ENCODE data around the gene DNAL1.

DNAL1 gene

DNA sequence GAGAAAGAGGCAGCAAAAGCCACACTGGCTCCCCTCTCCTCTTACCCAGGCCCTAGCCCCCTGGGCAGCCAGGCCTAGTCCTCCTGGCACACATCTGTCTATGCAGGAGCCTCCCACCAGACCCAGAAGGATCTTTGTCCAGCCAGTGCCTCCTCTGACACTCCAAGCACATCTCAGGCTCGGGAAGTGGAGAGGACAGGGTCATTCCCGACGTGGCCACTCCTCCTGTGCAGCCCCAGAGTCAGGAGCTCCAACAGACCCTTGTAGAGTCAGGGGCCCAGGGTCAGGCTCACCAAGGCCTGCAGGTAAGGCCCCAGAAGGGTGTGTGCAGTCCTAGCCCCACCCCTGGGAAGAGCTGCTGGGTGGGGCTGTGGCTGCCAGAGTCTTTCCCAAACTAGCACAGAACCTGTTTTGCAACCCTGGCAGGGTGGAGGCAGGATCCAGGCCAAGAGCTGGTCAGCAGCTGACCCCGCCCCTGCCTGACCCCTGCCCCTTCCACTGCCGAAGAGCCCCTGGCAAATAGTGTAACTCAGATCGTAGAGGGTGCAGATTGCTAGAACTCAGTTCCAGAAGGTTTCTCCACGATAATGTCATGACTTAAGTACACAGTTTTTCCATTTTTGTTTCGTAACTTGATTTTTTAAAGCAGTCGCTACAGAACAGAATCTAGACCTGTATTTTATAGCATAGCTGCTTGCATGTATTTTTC lies 96.0 kb downstream of the DNAL1 start:
- FAIRE-seq (no peak), DNase-seq (ENCODE audit: insufficient read length, low spot score) (no peak)
- TF ChIP-seq POLR2A (IDR thresholded peaks at IDR 0.05; ENCODE audit: low read depth, low read length) (no peak), PAX5 (IDR thresholded peaks at IDR 0.05; ENCODE audit: insufficient read depth, low read length, severe bottlenecking) (no peak), POLR2AphosphoS5 (IDR thresholded peaks at IDR 0.05; ENCODE audit: low read depth, low read length) (no peak), TAF1 (IDR thresholded peaks at IDR 0.05; ENCODE audit: low read depth, low read length) (no peak), SPI1 (IDR thresholded peaks at IDR 0.05; ENCODE audit: low read depth, low read length) (no peak), POU2F2 (IDR thresholded peaks at IDR 0.05; ENCODE audit: low read depth, low read length) (no peak)

- no peak for TF ChIP-seq TAF1 (IDR thresholded peaks at IDR 0.05; ENCODE audit: low read depth, low read length)
- TF ChIP-seq POLR2A (IDR thresholded peaks at IDR 0.05; ENCODE audit: low read depth, low read length): no peak
- no peak for TF ChIP-seq SPI1 (IDR thresholded peaks at IDR 0.05; ENCODE audit: low read depth, low read length)
- no peak for TF ChIP-seq PAX5 (IDR thresholded peaks at IDR 0.05; ENCODE audit: insufficient read depth, low read length, severe bottlenecking)
- no peak for TF ChIP-seq POLR2AphosphoS5 (IDR thresholded peaks at IDR 0.05; ENCODE audit: low read depth, low read length)
- TF ChIP-seq POU2F2 (IDR thresholded peaks at IDR 0.05; ENCODE audit: low read depth, low read length): no peak
- FAIRE-seq (peak; percentile 80), DNase-seq (ENCODE audit: insufficient read length, low spot score) (peak; percentile 82)
Observed at GRCh38 chr14:73741386-73741875, 96.6 kb downstream of the DNAL1 start.

GRCh38 chr14:73741876-73742519 lies 97.2 kb downstream of the DNAL1 start:
- FAIRE-seq (peak; percentile 84), DNase-seq (ENCODE audit: insufficient read length, low spot score) (no peak)
- TF ChIP-seq PAX5 (IDR thresholded peaks at IDR 0.05; ENCODE audit: insufficient read depth, low read length, severe bottlenecking): no peak
- TF ChIP-seq POLR2A (IDR thresholded peaks at IDR 0.05; ENCODE audit: low read depth, low read length): no peak
- no peak for TF ChIP-seq SPI1 (IDR thresholded peaks at IDR 0.05; ENCODE audit: low read depth, low read length)
- TF ChIP-seq TAF1 (IDR thresholded peaks at IDR 0.05; ENCODE audit: low read depth, low read length): no peak
- no peak for TF ChIP-seq POU2F2 (IDR thresholded peaks at IDR 0.05; ENCODE audit: low read depth, low read length)
- TF ChIP-seq POLR2AphosphoS5 (IDR thresholded peaks at IDR 0.05; ENCODE audit: low read depth, low read length): peak; percentile 73

- DNase-seq (ENCODE audit: insufficient read length, low spot score) (no peak), FAIRE-seq (peak; percentile 73)
- no peak for TF ChIP-seq TAF1 (IDR thresholded peaks at IDR 0.05; ENCODE audit: low read depth, low read length)
- no peak for TF ChIP-seq PAX5 (IDR thresholded peaks at IDR 0.05; ENCODE audit: insufficient read depth, low read length, severe bottlenecking)
- no peak for TF ChIP-seq SPI1 (IDR thresholded peaks at IDR 0.05; ENCODE audit: low read depth, low read length)
- TF ChIP-seq POLR2AphosphoS5 (IDR thresholded peaks at IDR 0.05; ENCODE audit: low read depth, low read length): no peak
- no peak for TF ChIP-seq POLR2A (IDR thresholded peaks at IDR 0.05; ENCODE audit: low read depth, low read length)
- no peak for TF ChIP-seq POU2F2 (IDR thresholded peaks at IDR 0.05; ENCODE audit: low read depth, low read length)
Observed at GRCh38 chr14:73742520-73743238, 97.9 kb downstream of the DNAL1 start.

- peak; percentile 95 for FAIRE-seq
- peak; percentile 56 for DNase-seq (ENCODE audit: insufficient read length, low spot score)
- TF ChIP-seq POU2F2 (IDR thresholded peaks at IDR 0.05; ENCODE audit: low read depth, low read length): no peak
- peak; percentile 64 for TF ChIP-seq SPI1 (IDR thresholded peaks at IDR 0.05; ENCODE audit: low read depth, low read length)
- no peak for TF ChIP-seq TAF1 (IDR thresholded peaks at IDR 0.05; ENCODE audit: low read depth, low read length)
- peak; percentile 49 for TF ChIP-seq PAX5 (IDR thresholded peaks at IDR 0.05; ENCODE audit: insufficient read depth, low read length, severe bottlenecking)
- peak; percentile 19; the same call in 1 of the 2 replicates for TF ChIP-seq POLR2AphosphoS5 (IDR thresholded peaks at IDR 0.05; ENCODE audit: low read depth, low read length)
- TF ChIP-seq POLR2A (IDR thresholded peaks at IDR 0.05; ENCODE audit: low read depth, low read length): no peak; the same call in 1 of the 2 replicates
Observed at GRCh38 chr14:73743431-73743931, 98.7 kb downstream of the DNAL1 start.

GRCh38 chr14:73744175-73744867 lies 99.5 kb downstream of the DNAL1 start:
- DNase-seq (ENCODE audit: insufficient read length, low spot score) (no peak), FAIRE-seq (peak; percentile 20)
- TF ChIP-seq POU2F2 (IDR thresholded peaks at IDR 0.05; ENCODE audit: low read depth, low read length): no peak
- no peak for TF ChIP-seq POLR2AphosphoS5 (IDR thresholded peaks at IDR 0.05; ENCODE audit: low read depth, low read length)
- TF ChIP-seq PAX5 (IDR thresholded peaks at IDR 0.05; ENCODE audit: insufficient read depth, low read length, severe bottlenecking): no peak
- no peak for TF ChIP-seq TAF1 (IDR thresholded peaks at IDR 0.05; ENCODE audit: low read depth, low read length)
- no peak for TF ChIP-seq SPI1 (IDR thresholded peaks at IDR 0.05; ENCODE audit: low read depth, low read length)
- no peak for TF ChIP-seq POLR2A (IDR thresholded peaks at IDR 0.05; ENCODE audit: low read depth, low read length)

- no peak for FAIRE-seq
- no peak for DNase-seq (ENCODE audit: insufficient read length, low spot score)
- TF ChIP-seq POLR2A (IDR thresholded peaks at IDR 0.05; ENCODE audit: low read depth, low read length) (no peak), POLR2AphosphoS5 (IDR thresholded peaks at IDR 0.05; ENCODE audit: low read depth, low read length) (no peak), PAX5 (IDR thresholded peaks at IDR 0.05; ENCODE audit: insufficient read depth, low read length, severe bottlenecking) (no peak), SPI1 (IDR thresholded peaks at IDR 0.05; ENCODE audit: low read depth, low read length) (no peak), POU2F2 (IDR thresholded peaks at IDR 0.05; ENCODE audit: low read depth, low read length) (no peak), TAF1 (IDR thresholded peaks at IDR 0.05; ENCODE audit: low read depth, low read length) (no peak)
Observed at GRCh38 chr14:73744874-73745529, 100.2 kb downstream of the DNAL1 start.

Data from GM12891 (cell line).